PC-9 (cell line): ENCODE results near the gene C4orf54.

ENCODE experiments used
- CTCF ChIP-seq: fragments of 200-600 bp; sonication (generic); conservative IDR thresholded peaks from 2 replicates; pipeline ENCODE4 v1.6.1; 2017; ENCODE audit warnings: mixed run types, antibody characterized with exemption, mild to moderate bottlenecking, moderate library complexity
- EZH2 ChIP-seq: fragments of 200-600 bp; sonication (generic); IDR thresholded peaks from 2 replicates; pipeline ENCODE4 v1.8.0; 2017; ENCODE audit warnings: antibody characterized with exemption, low read depth

- TF ChIP-seq CTCF (no peak), EZH2 (no peak)
These were observed 22.0 kb downstream of the C4orf54 start for GRCh38 chr4:99635601-99636000.
